HG03558 (cell line): ENCODE measurements around the gene SLC22A17.

Source experiments
- ATAC-seq: cut with Tn5 transposase; IDR thresholded peaks from one replicate; pipeline ENCODE4 v1.9.1; 2021; ENCODE audit warnings: moderate number of reproducible peaks; ENCODE audit not compliant: unreplicated experiment; ENCODE audit errors: extremely low read depth

Gene SLC22A17

GRCh38 chr14:23365036-23365731, 12.5 kb upstream of the SLC22A17 start, which contains the start of gene EFS:
Gene EFS (minus strand): TSS chr14:23365172. CDS start chr14:23365025, 147 bp downstream.
- no peak for ATAC-seq

- ATAC-seq, result no peak
Measured at GRCh38 chr14:23364164-23365035, 11.7 kb upstream of the SLC22A17 start.

- ATAC-seq, result no peak
Measured at GRCh38 chr14:23362200-23362599, 9.5 kb upstream of the SLC22A17 start.

- ATAC-seq, result no peak
Measured at GRCh38 chr14:23361763-23362162, 9.1 kb upstream of the SLC22A17 start.

GRCh38 chr14:23361320-23361719, 8.6 kb upstream of the SLC22A17 start:
- no peak for ATAC-seq

- ATAC-seq, result no peak
Measured at GRCh38 chr14:23360496-23360895, 7.8 kb upstream of the SLC22A17 start.

- no peak for ATAC-seq
Measured at GRCh38 chr14:23359722-23360447, 7.2 kb upstream of the SLC22A17 start.

- ATAC-seq, result no peak
Measured at GRCh38 chr14:23359167-23359626, 6.5 kb upstream of the SLC22A17 start.

GRCh38 chr14:23358553-23359166, 6.0 kb upstream of the SLC22A17 start:
- no peak for ATAC-seq

GRCh38 chr14:23358042-23358441, 5.4 kb upstream of the SLC22A17 start:
- no peak for ATAC-seq

GRCh38 chr14:23357261-23357660, 4.6 kb upstream of the SLC22A17 start:
- ATAC-seq, result no peak

- ATAC-seq, result no peak
Measured at GRCh38 chr14:23356662-23357061, 4.0 kb upstream of the SLC22A17 start.

- no peak for ATAC-seq
Measured at GRCh38 chr14:23355871-23356435, 3.3 kb upstream of the SLC22A17 start.

- no peak for ATAC-seq
Measured at GRCh38 chr14:23354990-23355389, 2.3 kb upstream of the SLC22A17 start.

GRCh38 chr14:23353433-23353780, 720 bp upstream of the SLC22A17 start:
- ATAC-seq, result no peak

- ATAC-seq, result no peak
Measured at GRCh38 chr14:23351681-23352505, 794 bp downstream of the SLC22A17 start.

GRCh38 chr14:23349156-23349845, 3.4 kb downstream of the SLC22A17 start:
- no peak for ATAC-seq

GRCh38 chr14:23348297-23348655, 4.4 kb downstream of the SLC22A17 start:
- ATAC-seq, result no peak
